Astrocyte (in vitro differentiated cells and primary cell): ENCODE measurements around the gene TYSND1. TPM values are rescaled to one million over a fixed set of nuclear protein-coding genes. Genes with fewer than 3 reads are reported as not detected.

ENCODE experiments used
- DNase-seq: peaks from one replicate; pipeline ENCODE4 v3.0.0-alpha.2; 2010; ENCODE audit warnings: low read depth
- FAIRE-seq: peaks from 2 replicates; lab custom pipeline; 2011; peaks lifted over from hg19 to GRCh38; lab: Jason Lieb, UNC
- H2AFZ ChIP-seq: 2 replicates; pipeline ENCODE4 v1.6.0; 2012; ENCODE audit warnings: low read depth, low read length, inconsistent platforms
- H3K27ac ChIP-seq: 2 replicates; pipeline ENCODE4 v1.5.1; 2011; ENCODE audit warnings: low read depth, low read length, inconsistent platforms
- H3K27me3 ChIP-seq: 2 replicates; pipeline ENCODE4 v1.6.0; 2011; ENCODE audit warnings: low read length, inconsistent platforms; ENCODE audit not compliant: insufficient read depth
- H3K36me3 ChIP-seq: 2 replicates; pipeline ENCODE4 v1.5.1; 2011; ENCODE audit warnings: low read length, inconsistent platforms; ENCODE audit not compliant: insufficient read depth
- H3K4me1 ChIP-seq: 2 replicates; pipeline ENCODE4 v1.5.1; 2011; ENCODE audit warnings: low read length, inconsistent platforms; ENCODE audit not compliant: insufficient read depth
- H3K4me2 ChIP-seq: 2 replicates; pipeline ENCODE4 v1.6.0; 2012; ENCODE audit warnings: low read length, inconsistent platforms
- H3K4me3 ChIP-seq: 2 replicates; pipeline ENCODE4 v1.5.1; 2011; ENCODE audit warnings: low read depth, mild to moderate bottlenecking, low read length, inconsistent platforms; ENCODE audit not compliant: insufficient read depth
- H3K79me2 ChIP-seq: 2 replicates; pipeline ENCODE4 v1.6.0; 2012; ENCODE audit warnings: mild to moderate bottlenecking, low read length, inconsistent platforms; ENCODE audit not compliant: insufficient read depth
- H3K9ac ChIP-seq: 2 replicates; pipeline ENCODE4 v1.6.0; 2012; ENCODE audit warnings: mild to moderate bottlenecking, low read length, inconsistent platforms
- H3K9me3 ChIP-seq: 2 replicates; pipeline ENCODE4 v1.5.1; 2012; ENCODE audit warnings: low read depth, mild to moderate bottlenecking, low read length, inconsistent platforms; ENCODE audit not compliant: insufficient read depth
- H4K20me1 ChIP-seq: 2 replicates; pipeline ENCODE4 v1.6.0; 2012; ENCODE audit warnings: low read length, inconsistent platforms; ENCODE audit not compliant: insufficient read depth
- H3K27ac Mint-ChIP-seq: one replicate; pipeline ENCODE4 v1.8.0; 2021; ENCODE audit warnings: mild to moderate bottlenecking, mixed read lengths; ENCODE audit not compliant: unreplicated experiment
- H3K27me3 Mint-ChIP-seq: one replicate; pipeline ENCODE4 v1.8.0; 2021; ENCODE audit warnings: low read depth, mixed read lengths; ENCODE audit not compliant: unreplicated experiment
- H3K36me3 Mint-ChIP-seq: one replicate; pipeline ENCODE4 v1.8.0; 2021; ENCODE audit warnings: low read depth, mixed read lengths; ENCODE audit not compliant: unreplicated experiment
- H3K4me1 Mint-ChIP-seq: one replicate; pipeline ENCODE4 v1.8.0; 2021; ENCODE audit warnings: low read depth, mixed read lengths; ENCODE audit not compliant: unreplicated experiment
- H3K4me3 Mint-ChIP-seq: one replicate; pipeline ENCODE4 v1.8.0; 2021; ENCODE audit warnings: mild to moderate bottlenecking, moderate library complexity, mixed read lengths; ENCODE audit not compliant: unreplicated experiment
- H3K9me3 Mint-ChIP-seq: one replicate; pipeline ENCODE4 v1.8.0; 2021; ENCODE audit warnings: mild to moderate bottlenecking, mixed read lengths; ENCODE audit not compliant: unreplicated experiment
- EZH2 ChIP-seq: IDR thresholded peaks from 2 replicates; pipeline ENCODE4 v1.6.1; 2012; ENCODE audit warnings: mild to moderate bottlenecking, low read length, inconsistent platforms; ENCODE audit not compliant: insufficient read depth
- total RNA-seq: library from RNA; stranded (reverse); gene quantifications from 2 replicates; pipeline ENCODE4 v1.2.1, GENCODE V29; 2021
- TF ChIP-seq, protein P1 (sequence below): IDR thresholded peaks from 2 replicates; pipeline ENCODE4 v1.5.1; 2011; ENCODE audit warnings: low read depth, mild to moderate bottlenecking, inconsistent platforms, low read length, moderate library complexity; ENCODE audit not compliant: insufficient read depth

The TYSND1 gene
- total RNA-seq, 1 donor from 2014 or later: 8.9 TPM

DNA sequence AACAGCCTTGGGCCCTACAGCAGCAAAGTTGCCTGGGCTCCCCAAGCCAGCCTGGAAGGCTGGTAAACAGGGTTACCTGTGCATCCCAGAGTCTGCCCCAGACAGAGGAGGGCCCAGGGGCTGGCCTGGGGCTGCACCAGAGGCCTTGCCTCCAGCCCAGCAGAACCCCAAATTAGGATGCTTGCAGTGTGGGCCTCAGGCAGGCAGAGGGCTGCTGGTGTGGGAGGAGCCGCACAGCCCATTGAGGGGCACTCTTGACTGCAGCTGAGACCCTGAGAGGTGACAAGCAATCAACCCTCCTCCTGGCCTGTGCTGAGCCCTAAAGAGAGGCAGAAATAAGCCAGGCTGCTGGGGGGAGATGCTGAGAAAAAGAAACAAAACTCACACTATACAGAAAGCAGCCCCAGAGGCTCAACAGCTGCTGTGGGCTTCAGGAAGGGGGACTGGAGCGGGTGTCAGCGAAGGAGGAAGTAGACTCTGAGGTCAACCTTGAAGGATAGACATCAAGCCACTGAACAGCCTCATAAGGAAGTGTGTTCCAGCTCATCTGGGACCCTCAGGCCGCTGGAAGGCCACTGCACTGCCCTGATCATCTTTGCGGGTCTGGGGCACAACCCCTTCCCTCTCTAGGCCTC, 20.5 kb downstream of the TYSND1 start:
- H4K20me1 ChIP-seq: peaks cover 3% of the 10 kb centered on the region
- no peak overlapping the region for H3K4me2 ChIP-seq
- Mint-ChIP-seq H3K36me3 (peaks cover 12% of the 10 kb centered on the region), H3K27me3 (no peaks in the 10 kb centered on the region), H3K4me3 (no peak overlapping the region), H3K9me3 (peaks cover 4% of the 10 kb centered on the region), H3K27ac (no peak overlapping the region), H3K4me1 (peaks cover 5% of the 10 kb centered on the region)
- TF ChIP-seq EZH2: no peak
- TF ChIP-seq, protein P1, sequence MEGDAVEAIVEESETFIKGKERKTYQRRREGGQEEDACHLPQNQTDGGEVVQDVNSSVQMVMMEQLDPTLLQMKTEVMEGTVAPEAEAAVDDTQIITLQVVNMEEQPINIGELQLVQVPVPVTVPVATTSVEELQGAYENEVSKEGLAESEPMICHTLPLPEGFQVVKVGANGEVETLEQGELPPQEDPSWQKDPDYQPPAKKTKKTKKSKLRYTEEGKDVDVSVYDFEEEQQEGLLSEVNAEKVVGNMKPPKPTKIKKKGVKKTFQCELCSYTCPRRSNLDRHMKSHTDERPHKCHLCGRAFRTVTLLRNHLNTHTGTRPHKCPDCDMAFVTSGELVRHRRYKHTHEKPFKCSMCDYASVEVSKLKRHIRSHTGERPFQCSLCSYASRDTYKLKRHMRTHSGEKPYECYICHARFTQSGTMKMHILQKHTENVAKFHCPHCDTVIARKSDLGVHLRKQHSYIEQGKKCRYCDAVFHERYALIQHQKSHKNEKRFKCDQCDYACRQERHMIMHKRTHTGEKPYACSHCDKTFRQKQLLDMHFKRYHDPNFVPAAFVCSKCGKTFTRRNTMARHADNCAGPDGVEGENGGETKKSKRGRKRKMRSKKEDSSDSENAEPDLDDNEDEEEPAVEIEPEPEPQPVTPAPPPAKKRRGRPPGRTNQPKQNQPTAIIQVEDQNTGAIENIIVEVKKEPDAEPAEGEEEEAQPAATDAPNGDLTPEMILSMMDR: no peak
- H3K4me3 ChIP-seq: no peak overlapping the region
- DNase-seq: no peak
- H3K9ac ChIP-seq: no peak overlapping the region
- H3K27me3 ChIP-seq: no peaks in the 10 kb centered on the region
- H3K9me3 ChIP-seq: no peaks in the 10 kb centered on the region
- no peak overlapping the region for H3K27ac ChIP-seq
- H2AFZ ChIP-seq: no peak overlapping the region
- FAIRE-seq: no peak
- H3K79me2 ChIP-seq: no peaks in the 10 kb centered on the region
- no peaks in the 10 kb centered on the region for H3K36me3 ChIP-seq
- H3K4me1 ChIP-seq: no peaks in the 10 kb centered on the region

DNA sequence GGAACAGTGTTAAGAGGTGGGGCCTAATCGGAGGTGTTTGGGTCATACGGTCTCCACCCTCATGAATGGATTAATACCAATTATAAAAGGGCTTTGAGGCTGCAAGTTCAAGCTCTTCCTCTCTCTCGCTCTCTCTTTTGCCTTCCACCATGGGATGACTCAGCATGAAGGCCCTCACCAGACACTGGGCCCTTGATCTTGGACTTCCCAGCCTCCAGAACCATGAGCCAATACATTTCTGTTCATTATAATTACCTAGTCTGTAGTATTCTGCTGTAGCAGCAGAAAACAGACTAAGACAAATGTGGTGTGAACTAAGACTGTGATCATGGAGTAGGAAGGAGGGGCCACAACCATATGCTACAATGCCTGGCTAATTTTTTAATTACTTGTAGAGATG, 21.6 kb downstream of the TYSND1 start:
- no peak overlapping the region for H3K4me3 Mint-ChIP-seq

DNA sequence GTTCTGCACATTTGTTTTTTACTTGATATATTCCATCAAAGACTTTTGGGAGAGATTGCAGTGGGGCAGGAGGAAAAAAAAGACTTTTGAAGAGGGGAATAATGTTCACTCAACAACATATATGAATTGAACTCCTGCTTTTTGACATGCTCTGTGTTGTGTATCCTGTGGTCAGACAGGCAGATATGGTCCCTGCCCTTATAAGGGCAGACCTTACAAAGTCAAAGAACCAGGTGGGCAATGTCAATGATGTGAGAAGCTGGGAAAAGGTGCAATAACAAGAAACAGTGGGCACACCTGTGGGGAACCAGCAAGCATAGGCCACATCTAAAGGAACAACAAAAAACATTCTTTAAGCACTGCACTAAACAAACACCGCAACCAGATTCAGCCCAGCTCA, 22.1 kb downstream of the TYSND1 start:
- Histone ChIP-seq H3K79me2 (no peaks in the 10 kb centered on the region), H3K9ac (no peak overlapping the region), H4K20me1 (peaks cover 3% of the 10 kb centered on the region), H3K27me3 (no peaks in the 10 kb centered on the region), H2AFZ (no peak overlapping the region), H3K27ac (no peak overlapping the region), H3K9me3 (no peaks in the 10 kb centered on the region), H3K4me3 (no peak overlapping the region), H3K4me2 (no peak overlapping the region), H3K4me1 (no peaks in the 10 kb centered on the region), H3K36me3 (no peaks in the 10 kb centered on the region)
- TF ChIP-seq, protein P1: no peak
- no peak for TF ChIP-seq EZH2
- FAIRE-seq (no peak), DNase-seq (no peak)
- no peaks in the 10 kb centered on the region for H3K27me3 Mint-ChIP-seq
- H3K4me3 Mint-ChIP-seq: no peak overlapping the region
- peaks cover 22% of the 10 kb centered on the region for H3K36me3 Mint-ChIP-seq
- peaks cover 4% of the 10 kb centered on the region for H3K9me3 Mint-ChIP-seq
- H3K4me1 Mint-ChIP-seq: no peaks in the 10 kb centered on the region
- H3K27ac Mint-ChIP-seq: no peak overlapping the region

More for the DNA sequence above, 21.6 kb downstream of the TYSND1 start:
- H2AFZ ChIP-seq: no peak overlapping the region
- H3K4me3 ChIP-seq: no peak overlapping the region
- H3K36me3 Mint-ChIP-seq: peaks cover 19% of the 10 kb centered on the region
- no peak overlapping the region for H3K27ac ChIP-seq
- DNase-seq (no peak), FAIRE-seq (no peak)
- no peaks in the 10 kb centered on the region for H3K27me3 ChIP-seq
- TF ChIP-seq, protein P1: no peak
- TF ChIP-seq EZH2: no peak
- no peaks in the 10 kb centered on the region for H3K4me1 Mint-ChIP-seq
- H4K20me1 ChIP-seq: peaks cover 3% of the 10 kb centered on the region
- no peaks in the 10 kb centered on the region for H3K36me3 ChIP-seq
- H3K27ac Mint-ChIP-seq: no peak overlapping the region
- H3K79me2 ChIP-seq: no peaks in the 10 kb centered on the region
- H3K9me3 ChIP-seq: no peaks in the 10 kb centered on the region
- H3K4me2 ChIP-seq: no peak overlapping the region
- no peaks in the 10 kb centered on the region for H3K4me1 ChIP-seq
- peaks cover 4% of the 10 kb centered on the region for H3K9me3 Mint-ChIP-seq
- H3K27me3 Mint-ChIP-seq: no peaks in the 10 kb centered on the region
- H3K9ac ChIP-seq: no peak overlapping the region
